ENCODE measurements around the gene SNX22.
A peak's percentile ranks its signal among the peaks of the same experiment; 100 is the strongest.
"Not testable (repeated sequence)": the region's sequence is repeated elsewhere in the genome, so short reads cannot be mapped to it uniquely, and the experiment has no call there.

SNX22 gene

DNA sequence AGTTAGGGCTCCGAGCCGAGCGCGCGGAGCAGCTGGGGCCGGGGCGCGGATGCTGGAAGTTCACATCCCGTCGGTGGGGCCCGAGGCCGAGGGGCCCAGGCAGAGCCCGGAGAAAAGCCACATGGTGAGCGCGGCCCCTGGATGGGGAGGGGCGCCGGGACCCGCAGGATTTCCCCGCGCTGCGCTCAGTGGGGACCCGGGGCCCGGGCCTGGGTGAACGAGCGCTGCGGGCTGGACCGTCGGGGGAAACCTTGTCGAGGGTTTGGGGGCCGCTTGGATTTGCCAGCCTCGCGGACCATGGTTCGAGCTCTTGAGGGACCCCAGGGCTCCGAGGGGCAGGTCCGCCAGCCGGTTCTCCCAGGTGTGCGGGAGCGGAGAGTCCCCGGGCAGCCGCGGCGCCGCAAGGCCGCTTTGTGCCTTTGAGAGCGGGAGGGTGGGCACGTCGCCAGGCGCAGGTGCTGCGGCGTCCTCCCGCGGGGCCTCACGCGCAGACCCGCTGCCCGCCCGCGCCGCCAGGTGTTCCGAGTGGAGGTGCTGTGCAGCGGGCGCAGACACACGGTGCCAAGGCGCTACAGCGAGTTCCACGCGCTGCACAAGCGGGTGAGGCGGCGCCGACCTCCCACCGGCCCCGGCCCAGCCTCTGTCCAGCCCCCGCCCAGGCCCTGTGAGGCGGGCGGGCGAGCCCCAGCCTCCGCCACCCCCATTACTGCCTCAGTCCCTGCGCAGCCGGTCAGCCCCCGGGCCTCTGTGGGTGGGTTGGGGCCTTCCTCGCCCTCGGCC is at the start of gene SNX22:
SNX22 (plus strand) TSS at position 5 of the 780 bp plus-strand sequence; CDS start at position 50, 45 bp downstream.
- DNase-seq (ENCODE audit: low read depth): no peak

DNA sequence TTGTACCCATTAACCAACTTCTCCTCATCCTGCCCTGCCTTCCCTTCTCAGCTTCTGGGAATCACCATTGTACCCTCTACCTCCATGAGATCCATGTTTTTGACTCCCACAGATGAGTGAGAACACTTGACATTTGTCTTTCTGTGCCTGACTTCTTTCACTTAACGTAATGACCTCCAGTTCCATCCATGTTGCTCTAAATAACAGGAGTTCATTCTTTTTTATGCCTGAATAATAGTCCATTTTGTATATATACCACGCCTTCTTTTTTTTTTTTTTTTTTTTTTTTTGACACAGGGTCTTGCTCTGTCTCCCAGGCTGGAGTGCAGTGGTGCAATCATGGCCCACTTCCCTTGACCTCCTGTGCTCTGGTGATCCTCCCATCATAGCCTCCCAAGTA is 49.0 kb upstream of the SNX22 start:
- DNase-seq (ENCODE audit: low read depth): no peak

DNA sequence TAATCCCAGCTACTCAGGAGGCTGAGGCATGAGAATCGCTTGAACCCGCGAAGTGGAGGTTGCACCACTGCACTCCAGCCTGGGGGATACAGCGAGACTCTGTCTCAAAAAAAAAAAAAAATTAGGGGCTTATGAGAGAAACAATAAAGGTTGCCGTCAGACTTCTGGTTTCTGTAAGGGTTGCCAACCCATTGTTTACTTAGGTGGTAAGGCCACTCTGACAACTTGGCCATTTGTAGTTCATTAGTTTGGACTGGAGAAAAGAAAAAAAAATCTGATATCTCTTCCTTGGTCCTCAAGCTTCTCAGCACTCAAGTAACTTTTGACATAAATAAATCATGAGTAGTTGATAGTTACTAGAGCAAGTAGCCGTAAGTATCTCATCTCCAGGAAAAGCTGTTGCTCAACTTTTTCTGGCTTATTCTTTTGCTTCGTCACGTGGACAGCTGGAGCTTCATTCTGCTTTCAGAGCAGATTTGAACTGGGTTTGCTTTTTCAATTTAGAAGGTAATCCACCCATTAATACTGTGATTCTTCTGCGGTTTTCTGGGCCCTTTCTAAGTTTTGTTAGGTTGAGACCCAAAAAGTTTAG is 46.3 kb upstream of the SNX22 start:
- no peak for DNase-seq (ENCODE audit: low read depth)

DNA sequence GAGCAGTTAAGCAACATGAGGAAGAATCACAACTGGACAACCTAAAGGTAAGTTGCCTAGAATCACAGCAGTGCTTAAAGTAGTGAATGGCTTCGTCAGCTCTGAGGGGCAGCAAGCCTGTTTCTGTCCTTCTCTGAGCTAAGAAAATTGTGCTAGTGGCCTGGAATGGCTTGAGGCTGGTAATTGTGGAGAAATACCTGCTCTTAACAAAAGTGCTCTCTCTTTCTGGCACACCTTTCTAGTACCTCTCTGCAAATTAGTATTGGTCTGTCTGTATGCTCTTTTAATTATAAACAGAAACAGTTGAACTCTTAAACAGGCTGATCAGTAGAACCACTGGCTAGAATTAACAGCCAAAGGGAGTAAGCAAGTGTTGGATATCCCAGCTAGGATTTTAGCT is 44.2 kb upstream of the SNX22 start:
- no peak for DNase-seq (ENCODE audit: low read depth)

DNA sequence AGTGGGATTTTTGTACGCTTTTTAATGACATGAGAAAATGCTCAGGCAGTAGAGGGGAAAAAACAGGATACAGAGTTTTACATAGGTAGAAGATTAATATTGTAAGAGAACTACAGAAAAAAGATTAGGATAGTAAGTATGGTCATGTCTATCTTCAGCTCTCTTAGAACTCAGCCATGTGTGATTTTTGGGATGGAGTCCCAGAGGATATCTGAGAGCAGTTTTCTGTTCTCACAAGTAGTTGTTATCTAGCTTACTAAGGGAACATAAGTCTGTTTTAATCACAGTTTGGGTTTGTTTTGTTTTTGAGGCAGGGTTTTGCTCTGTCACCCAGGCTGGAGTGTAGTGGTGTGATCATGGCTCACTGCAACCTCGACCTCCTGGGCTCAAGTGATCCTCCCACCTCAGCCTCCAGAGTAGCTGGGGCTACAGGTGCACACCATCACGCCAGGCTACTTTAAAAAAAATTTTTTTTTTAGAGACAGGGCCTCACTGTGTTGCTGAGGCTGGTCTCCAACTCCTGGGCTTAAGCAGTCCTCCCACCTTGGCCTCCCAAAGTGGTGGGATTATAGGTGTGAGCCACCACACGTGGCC is 41.3 kb upstream of the SNX22 start:
- DNase-seq (ENCODE audit: low read depth): not testable (repeated sequence)

DNA sequence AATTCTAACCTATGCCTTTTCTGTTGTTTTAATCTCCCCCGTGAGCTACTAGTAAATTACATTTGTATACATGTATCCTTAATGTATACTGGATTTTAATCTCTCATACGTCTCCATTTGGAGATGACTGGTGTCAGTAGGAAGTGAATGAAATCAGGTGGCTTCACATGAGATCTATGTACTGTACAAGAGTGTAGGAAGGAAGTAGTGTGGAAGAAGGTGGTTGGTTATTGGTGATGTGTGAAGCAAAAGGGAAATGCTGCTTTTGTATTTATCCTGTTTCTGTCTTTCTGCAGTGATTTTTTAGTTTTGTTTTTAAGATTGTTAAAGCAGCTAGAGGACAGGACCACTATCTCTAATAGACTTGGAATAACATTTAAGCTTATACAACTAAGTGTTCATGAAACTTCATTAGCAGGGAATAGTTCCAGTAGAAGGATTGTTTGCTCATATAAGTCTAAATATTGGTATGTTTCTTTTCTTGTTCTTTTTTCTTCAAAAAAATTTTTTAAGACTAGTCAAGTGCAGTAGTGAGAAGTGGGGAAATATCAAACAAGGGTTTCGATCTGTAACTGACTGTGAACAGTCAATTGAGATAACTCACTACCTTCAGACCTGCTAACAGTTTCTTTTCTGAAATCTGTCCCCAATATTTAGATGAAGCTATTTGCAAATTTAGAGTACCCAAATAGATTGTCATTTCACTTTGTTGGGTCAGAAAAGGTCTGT is 40.4 kb upstream of the SNX22 start:
- no peak for DNase-seq (ENCODE audit: low read depth)

DNA sequence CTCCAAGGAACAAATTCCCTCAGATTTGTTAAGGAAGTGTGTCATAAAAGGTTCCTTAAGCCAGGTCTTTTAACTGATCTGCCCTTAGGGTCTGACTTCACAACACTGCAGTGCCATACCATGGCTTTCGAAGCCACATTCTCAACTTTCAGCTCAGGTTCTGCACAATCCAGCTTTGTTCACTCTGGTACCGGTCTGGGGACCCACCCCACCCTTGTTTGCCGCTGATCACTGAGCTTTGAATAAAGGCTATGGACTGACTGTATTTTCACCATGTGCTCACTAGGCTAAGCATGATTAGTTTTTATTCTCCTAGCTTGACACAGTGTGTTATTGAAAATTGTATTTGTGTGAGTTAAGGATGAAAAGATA is 39.9 kb upstream of the SNX22 start:
- no peak for DNase-seq (ENCODE audit: low read depth)

DNA sequence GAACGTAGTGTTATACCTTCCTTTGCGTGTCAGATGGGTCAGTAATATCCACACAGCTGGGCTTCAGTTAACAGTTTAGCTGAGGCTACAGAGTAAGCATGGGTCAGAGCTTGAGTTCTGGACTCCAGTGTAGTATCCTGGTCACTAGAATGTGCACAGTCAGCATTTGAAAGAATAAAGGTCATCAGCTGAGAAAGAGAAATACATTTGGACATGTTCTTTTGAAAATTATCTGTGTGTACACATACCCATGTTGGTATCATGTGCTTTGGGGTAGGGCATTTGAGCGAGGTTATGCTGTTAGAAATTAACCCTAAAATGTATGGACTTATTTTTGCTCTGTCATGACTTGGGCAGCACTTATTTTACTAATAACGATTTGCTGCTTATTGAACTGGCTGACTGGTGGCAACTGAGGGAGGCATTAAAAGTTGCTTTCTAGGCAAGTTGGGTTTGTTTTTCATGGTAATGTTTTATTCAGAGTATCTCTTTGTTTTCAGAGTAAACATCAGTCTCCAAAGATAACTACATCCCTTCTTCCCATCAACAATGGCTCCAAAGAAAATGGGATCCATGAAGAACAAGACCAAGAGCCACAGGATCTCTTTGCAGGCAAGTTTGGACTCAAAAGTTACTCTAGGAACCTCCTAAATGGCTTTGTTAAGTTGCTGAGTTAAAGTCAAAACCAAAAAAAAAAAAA is 39.3 kb upstream of the SNX22 start:
- DNase-seq (ENCODE audit: low read depth): no peak

DNA sequence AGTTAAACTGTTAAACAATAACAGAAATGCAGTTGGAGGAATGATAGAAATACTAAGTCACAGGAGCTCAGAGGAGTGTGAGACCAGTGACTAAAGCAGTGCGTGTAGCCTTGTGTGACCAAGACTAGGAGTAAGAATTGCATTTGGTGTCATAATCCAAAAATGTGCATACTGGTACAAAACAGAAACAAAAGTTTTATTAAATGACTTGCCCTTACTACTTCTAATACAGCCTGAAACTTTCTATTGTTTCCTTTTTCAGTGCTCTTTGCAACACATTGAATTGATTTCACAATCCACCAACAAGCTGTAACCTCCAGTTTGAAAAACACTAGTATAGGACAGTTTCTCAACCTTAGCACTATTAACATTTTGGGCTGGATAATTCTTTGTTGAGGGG is 38.6 kb upstream of the SNX22 start:
- peak; percentile 35 for DNase-seq (ENCODE audit: low read depth)

DNA sequence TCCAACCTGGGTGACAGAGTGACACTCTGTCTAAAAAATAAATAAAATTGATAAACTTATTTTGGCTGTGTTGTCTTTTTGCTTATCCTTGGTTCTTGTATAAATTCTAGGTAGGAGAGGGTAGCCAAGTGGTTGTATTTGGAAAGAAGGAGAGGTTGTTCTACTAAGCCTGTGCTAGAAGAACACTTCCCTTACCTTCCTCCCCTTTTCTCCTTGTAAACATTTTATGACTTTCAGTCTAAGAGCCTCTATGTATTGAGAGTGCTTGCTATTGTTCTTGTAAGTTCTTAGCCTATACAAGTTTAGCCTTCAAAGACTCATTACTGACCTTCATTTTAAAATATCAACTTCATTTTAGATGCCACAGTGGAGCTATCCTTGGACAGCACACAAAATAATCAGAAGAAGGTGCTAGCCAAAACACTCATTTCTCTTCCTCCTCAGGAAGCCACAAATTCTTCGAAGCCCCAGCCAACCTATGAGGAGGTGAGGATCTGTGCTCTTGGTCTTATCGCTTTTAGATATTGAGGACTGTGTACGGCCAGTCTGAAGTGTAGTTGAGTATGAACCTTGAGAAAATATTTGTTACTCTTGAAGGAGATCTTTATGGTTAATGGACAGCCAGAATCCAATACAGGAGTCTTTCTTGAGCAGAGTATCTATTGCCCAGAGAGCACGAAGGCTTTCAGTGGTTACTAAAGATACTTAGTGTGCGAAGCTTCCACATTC is 33.6 kb upstream of the SNX22 start:
- DNase-seq (ENCODE audit: low read depth): no peak

DNA sequence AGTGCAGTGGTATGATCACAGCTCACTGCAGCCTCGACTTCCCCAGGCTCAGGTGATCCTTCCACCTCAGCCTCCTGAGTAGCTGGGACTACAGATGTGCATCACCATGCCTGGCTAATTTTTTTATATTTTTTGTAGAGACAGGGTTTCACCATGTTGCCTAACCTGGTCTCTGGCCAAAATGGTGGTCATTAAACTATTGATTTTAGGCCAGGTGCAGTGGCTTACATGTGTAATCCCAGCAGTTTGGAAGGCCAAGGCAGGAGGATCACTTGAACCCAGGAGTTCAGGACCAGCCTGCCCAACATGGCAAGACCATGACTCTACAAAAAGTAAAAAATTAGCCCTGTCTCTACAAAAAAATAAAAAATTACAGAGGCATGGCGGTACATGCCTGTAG is 31.2 kb upstream of the SNX22 start:
- DNase-seq (ENCODE audit: low read depth): not testable (repeated sequence)

DNA sequence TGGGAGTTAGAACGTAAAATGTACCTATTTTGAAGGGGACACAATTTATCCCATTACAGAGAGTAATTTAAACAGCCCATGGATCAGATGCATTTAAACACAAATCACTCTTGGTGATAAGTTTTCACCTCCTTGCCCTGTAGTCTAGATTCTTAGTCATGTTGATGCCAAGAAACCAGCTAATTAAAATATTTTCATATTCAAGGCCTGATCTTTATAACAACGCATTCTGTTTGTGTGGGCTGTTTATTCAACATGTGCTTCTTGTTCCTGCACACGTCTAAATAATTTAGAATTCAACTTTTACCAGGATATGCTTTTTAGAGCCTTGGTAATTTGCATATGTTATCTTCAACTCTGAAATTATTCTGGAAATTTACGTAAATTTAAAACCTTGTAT is 29.9 kb upstream of the SNX22 start:
- DNase-seq (ENCODE audit: low read depth): no peak

DNA sequence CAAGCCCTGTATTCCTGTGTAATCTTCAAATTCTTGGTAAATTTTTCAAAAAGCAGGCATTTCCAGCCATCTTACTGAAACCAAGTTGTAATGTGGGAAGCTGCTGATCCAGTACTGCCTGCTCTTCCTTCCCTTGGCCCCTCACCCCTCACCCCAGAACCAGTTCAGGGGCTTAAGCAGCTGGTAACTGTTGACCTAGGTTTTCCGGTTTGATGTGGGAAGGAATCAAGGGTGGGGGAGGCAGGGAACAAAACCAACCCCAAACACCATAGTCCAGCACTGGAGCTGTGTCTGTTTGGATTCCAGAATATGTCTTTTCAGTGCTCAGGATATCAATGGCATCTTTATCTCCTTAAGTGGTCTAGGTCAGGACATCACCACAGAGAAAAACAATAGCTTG is 29.1 kb upstream of the SNX22 start:
- no peak for DNase-seq (ENCODE audit: low read depth)

DNA sequence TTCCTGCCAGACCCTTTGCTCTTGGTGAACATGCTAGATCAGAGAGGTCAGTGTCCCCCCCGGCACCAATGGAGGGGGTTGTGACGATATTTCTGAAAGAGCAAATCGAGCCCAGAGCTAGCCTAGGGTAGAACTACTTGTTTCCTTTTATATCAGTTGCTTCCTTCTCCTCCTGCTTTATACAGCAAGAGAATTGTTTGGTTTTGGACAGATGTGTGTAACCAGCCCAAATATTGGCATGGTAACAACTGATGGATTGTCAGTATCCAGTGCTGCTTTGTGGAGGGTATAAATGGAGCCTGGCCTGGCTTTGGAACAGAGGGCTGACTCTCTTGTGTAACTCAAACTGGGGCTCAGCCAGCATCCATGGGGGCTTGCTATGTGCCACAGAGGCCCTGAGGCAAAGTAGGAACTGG is 28.6 kb upstream of the SNX22 start:
- no peak for DNase-seq (ENCODE audit: low read depth)

DNA sequence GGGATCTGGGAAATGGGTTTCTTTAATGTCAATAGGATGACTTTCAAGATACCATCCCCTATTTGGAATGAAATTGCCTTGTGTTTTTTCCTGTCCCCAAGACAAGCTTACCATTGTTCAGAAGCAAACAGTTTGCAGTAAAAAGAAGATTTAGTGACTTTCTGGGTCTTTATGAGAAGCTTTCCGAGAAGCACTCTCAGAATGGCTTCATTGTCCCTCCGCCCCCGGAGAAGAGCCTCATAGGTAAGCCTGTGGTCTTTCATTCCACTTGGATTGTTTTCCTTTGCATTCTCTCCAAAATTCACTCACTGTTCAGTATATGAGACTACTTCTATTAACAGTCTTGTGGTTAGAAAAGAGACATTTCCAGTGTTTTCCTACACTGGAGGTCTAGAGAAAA is 25.6 kb upstream of the SNX22 start:
- no peak for DNase-seq (ENCODE audit: low read depth)

DNA sequence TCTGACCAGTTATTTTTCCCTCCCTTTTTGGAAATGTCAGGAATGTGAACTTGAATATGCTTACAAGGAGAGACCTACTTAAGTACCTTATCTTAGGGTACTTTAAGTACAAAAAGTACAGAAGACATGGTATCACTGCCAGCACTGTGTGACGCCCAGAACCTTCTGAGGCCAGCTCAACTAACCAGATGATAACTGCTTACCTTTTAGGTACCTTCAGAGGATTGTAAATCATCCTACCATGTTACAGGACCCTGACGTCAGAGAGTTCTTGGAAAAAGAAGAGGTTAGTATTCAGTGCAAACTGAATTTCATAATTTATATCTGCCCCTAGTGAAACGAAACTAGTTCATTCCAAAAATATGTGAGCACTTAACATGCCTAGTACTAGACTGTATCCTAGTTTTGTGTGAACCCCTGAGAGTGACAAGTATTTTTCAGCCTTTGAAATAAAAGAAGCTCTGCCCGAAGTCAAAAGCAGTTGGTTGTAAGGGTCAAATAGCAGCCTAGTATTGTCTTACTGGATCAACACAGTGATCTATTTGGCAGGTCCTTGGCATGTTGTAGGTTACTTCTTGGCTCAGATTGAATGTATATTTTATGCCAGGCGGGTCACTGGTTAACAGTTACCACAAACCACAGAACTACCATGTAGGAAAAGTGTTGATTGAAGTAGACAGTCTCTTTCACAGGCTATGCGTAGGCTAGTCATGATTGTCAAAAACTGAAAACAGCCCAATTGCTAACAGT is 23.8 kb upstream of the SNX22 start:
- DNase-seq (ENCODE audit: low read depth): no peak

DNA sequence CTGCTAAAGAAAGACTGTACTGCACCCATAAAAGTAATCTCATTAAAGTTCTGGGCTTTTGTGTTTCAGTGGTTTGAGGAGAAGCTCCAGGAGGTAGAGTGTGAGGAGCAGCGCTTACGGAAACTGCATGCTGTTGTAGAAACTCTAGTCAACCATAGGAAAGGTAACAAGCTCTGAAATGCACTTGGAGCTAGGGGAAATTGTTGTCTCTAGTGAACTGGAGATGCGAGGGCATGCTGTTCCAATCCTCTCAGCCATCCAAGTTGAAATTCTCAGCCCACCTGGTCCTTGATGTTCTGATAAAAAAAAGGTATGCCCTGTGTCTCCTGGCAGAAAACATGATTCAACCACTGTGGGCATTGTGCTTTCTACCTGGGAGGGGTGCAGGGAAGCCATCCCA is 21.4 kb upstream of the SNX22 start:
- no peak for DNase-seq (ENCODE audit: low read depth)

DNA sequence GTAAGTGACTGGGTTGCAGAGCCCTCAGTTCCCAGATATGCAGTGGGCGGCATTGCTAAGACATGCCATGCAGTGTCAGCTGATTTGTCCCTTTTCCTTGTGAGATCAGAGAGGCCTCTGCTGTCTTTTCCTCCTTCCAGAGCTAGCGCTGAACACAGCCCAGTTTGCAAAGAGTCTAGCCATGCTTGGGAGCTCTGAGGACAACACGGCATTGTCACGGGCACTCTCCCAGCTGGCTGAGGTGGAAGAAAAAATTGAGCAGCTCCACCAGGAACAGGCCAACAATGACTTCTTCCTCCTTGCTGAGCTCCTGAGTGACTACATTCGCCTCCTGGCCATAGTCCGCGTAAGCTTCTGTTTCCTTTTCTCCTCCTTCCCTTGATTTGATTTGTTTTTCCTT is 20.0 kb upstream of the SNX22 start:
- DNase-seq (ENCODE audit: low read depth): no peak

DNA sequence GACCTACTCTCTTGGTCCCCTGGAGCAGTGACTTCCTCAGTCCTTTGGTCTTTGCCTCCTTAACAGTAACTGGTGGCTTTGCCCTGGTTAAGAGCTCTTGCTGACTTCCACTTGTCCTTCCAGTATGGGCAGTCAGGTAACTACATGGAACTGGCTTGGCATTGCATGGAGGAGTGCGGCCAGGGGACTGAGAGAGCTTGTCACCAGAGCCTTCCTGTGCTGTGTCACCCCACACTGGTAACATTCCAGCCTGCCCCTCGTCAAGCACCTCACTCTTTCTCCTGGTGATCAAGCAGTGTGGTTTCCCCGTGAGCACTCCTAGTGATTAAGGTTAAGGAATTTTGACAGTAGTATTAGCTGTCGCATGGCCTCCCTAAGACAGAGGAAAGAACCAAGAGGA is 19.3 kb upstream of the SNX22 start:
- no peak for DNase-seq (ENCODE audit: low read depth)

DNA sequence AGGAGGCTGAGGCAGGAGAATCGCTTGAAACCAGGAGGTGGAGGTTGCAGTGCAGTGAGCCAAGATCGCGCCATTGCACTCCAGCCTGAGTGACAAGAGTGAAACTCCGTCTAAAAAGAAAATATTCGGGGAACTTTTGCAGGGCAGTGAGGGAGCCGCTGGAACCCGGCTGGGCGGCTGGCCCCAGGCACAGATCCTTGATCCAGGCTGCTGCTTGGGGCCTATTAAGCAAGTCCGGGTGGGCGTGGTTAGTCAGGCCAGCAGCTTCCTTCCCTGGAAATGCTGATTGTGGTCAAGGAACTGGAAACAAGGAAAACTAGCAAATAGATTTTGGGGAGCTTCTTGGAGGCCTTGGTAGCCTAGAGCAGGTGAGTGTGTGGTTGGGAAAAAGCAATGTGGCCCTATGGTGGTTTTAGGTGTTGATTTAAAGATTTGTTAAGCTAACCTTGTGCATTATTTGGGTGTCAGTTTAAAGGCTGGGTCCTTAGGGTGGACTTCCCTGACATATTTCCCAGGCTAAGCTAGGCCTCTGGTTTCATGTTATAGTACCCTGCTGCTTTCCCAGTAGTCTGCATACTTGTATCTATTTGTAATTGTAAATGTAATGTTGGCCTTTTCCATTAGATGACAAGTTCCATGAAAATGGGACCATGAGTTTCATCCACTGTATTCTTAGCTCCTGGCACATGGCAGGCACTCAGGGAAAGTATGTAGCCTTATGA is 17.7 kb upstream of the SNX22 start:
- DNase-seq (ENCODE audit: low read depth): no peak

Measured in GM04504 (cell line).